Measurements from ENCODE around the gene DAPP1. TPM values are rescaled to one million over a fixed set of nuclear protein-coding genes. Genes with fewer than 3 reads are reported as not detected.

The DAPP1 gene
- total and polyA plus RNA-seq, 2 experiments from 2014 or later: not detected

GRCh38 chr4:99844048-99844447 is 27.4 kb downstream of the DAPP1 start:
- H3K4me3 Mint-ChIP-seq: no peak overlapping the region
- DNase-seq (ENCODE audit: low spot score): no peak
- ATAC-seq: no peak
- no peaks in the 10 kb centered on the region for H3K9me3 Mint-ChIP-seq
- no peak for TF ChIP-seq EZH2 (IDR thresholded peaks at IDR 0.05; ENCODE audit: low read depth, unreplicated experiment)
- TF ChIP-seq ZNF462 (CRISPR knock-in tag; IDR thresholded peaks at IDR 0.05): no peak
- no peak for TF ChIP-seq CTCF (conservative IDR thresholded peaks at IDR 0.05; ENCODE audit: low read depth in 2 of 2)
- TF ChIP-seq ETS1 (IDR thresholded peaks at IDR 0.05): no peak
- TF ChIP-seq, protein P1, sequence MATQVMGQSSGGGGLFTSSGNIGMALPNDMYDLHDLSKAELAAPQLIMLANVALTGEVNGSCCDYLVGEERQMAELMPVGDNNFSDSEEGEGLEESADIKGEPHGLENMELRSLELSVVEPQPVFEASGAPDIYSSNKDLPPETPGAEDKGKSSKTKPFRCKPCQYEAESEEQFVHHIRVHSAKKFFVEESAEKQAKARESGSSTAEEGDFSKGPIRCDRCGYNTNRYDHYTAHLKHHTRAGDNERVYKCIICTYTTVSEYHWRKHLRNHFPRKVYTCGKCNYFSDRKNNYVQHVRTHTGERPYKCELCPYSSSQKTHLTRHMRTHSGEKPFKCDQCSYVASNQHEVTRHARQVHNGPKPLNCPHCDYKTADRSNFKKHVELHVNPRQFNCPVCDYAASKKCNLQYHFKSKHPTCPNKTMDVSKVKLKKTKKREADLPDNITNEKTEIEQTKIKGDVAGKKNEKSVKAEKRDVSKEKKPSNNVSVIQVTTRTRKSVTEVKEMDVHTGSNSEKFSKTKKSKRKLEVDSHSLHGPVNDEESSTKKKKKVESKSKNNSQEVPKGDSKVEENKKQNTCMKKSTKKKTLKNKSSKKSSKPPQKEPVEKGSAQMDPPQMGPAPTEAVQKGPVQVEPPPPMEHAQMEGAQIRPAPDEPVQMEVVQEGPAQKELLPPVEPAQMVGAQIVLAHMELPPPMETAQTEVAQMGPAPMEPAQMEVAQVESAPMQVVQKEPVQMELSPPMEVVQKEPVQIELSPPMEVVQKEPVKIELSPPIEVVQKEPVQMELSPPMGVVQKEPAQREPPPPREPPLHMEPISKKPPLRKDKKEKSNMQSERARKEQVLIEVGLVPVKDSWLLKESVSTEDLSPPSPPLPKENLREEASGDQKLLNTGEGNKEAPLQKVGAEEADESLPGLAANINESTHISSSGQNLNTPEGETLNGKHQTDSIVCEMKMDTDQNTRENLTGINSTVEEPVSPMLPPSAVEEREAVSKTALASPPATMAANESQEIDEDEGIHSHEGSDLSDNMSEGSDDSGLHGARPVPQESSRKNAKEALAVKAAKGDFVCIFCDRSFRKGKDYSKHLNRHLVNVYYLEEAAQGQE (IDR thresholded peaks at IDR 0.05; ENCODE audit: unreplicated experiment): no peak
- TF ChIP-seq ZNF114 (CRISPR knock-in tag; IDR thresholded peaks at IDR 0.05): no peak
- TF ChIP-seq EZH2phosphoT487 (IDR thresholded peaks at IDR 0.05; ENCODE audit: unreplicated experiment): no peak
- no peak for TF ChIP-seq CREB1 (CRISPR knock-in tag; IDR thresholded peaks at IDR 0.05; ENCODE audit: low read depth)
- TF ChIP-seq STAT1 (IDR thresholded peaks at IDR 0.05; ENCODE audit: unreplicated experiment): no peak
- no peak for TF ChIP-seq NANOG (IDR thresholded peaks at IDR 0.05; ENCODE audit: borderline replicate concordance)
- Histone ChIP-seq H4K20me1 (replicated peaks; ENCODE audit: insufficient read depth) (no peaks in the 10 kb centered on the region), H2AFZ (peak overlapping the region; percentile 66; the same call in 1 of the 2 replicates), H3K79me2 (replicated peaks; ENCODE audit: insufficient read depth) (no peaks in the 10 kb centered on the region), H3F3A (replicated peaks; ENCODE audit: low read depth) (no peaks in the 10 kb centered on the region), H3K9me2 (ENCODE audit: insufficient read depth) (no peaks in the 10 kb centered on the region), H3K27me3 (ENCODE audit: insufficient read depth) (no peaks in the 10 kb centered on the region), H3K4me2 (no peak overlapping the region), H3K27ac (ENCODE audit: low read depth) (no peak overlapping the region), H3K4me1 (ENCODE audit: insufficient read depth) (no peaks in the 10 kb centered on the region), H3K36me3 (ENCODE audit: insufficient read depth) (no peaks in the 10 kb centered on the region), H3K4me3 (no peak overlapping the region)
- H3K36me3 Mint-ChIP-seq (ENCODE audit: low read depth): no peaks in the 10 kb centered on the region
- H3K4me1 Mint-ChIP-seq: no peaks in the 10 kb centered on the region
- H3K27me3 Mint-ChIP-seq (ENCODE audit: insufficient read depth, low read depth, poor library complexity): no peaks in the 10 kb centered on the region
- H3K27ac Mint-ChIP-seq: no peak overlapping the region

Data from GM23338 (cell line).